HepG2 (cell line): ENCODE data around the gene SLC17A3. TPM values are rescaled to one million over a fixed set of nuclear protein-coding genes. Genes with fewer than 3 reads are reported as not detected.
A peak's percentile ranks its signal among the peaks of the same experiment; 100 is the strongest.

Experiments used
- ATAC-seq: fragments of 200-7000 bp; cut with Tn5 transposase; 3 replicates; pipeline ENCODE4 v1.9.1; 2020; ENCODE audit warnings: mild to moderate bottlenecking, moderate library complexity
- BruUV-seq: library from RNA; stranded (reverse); fragments of 400-500 nt; replicated peaks from 2 replicates; lab custom pipeline; 2021; lab: Mats Ljungman, UMichigan
- CTCF ChIA-PET: fragments of 300-600 bp; formaldehyde crosslinking; extraction: SDS; loops from one replicate; lab custom pipeline; 2021; ENCODE audit warnings: low total read pairs, inconsistent platforms, low intra/inter-chr PET ratio; lab: Yijun Ruan, JAX
- POLR2A ChIA-PET: fragments of 350-600 bp; sonication (Branson Sonifier 250); formaldehyde crosslinking; loops from one replicate; lab custom pipeline; 2020; ENCODE audit warnings: antibody characterized with exemption, inconsistent platforms; lab: Yijun Ruan, JAX
- DNase-seq: peaks from one replicate; pipeline ENCODE4 v3.0.0-alpha.2; 2015; ENCODE audit warnings: low spot score
- FAIRE-seq: peaks from 3 replicates; lab custom pipeline; 2011; peaks lifted over from hg19 to GRCh38; lab: Jason Lieb, UNC
- H2AFZ ChIP-seq: one replicate; pipeline ENCODE4 v1.6.1; 2011; ENCODE audit warnings: low read length, inconsistent platforms
- H3K27ac ChIP-seq: fragments of 300-600 bp; 3 replicates; pipeline ENCODE4 v1.8.0; 2011; ENCODE audit warnings: mixed run types, mild to moderate bottlenecking, mixed read lengths, low read length, inconsistent platforms; ENCODE audit not compliant: insufficient read depth; ENCODE audit errors: extremely low read length
- H3K27me3 ChIP-seq, 2 experiments: fragments of 200-600 bp in 1 of 2; 2 replicates in 1 of 2; 3 replicates in 1 of 2; pipeline versions ENCODE4 v1.6.0 to v1.8.0; 2011; ENCODE audit warnings: low read length in 2 of 2, mild to moderate bottlenecking in 2 of 2, moderate library complexity in 2 of 2, inconsistent platforms in 1 of 2; ENCODE audit not compliant: insufficient read depth in 2 of 2, control insufficient read depth in 1 of 2
- H3K36me3 ChIP-seq, 2 experiments: fragments of 200-600 bp in 1 of 2; replicated peaks in 1 of 2; 2 replicates in 1 of 2; 3 replicates in 1 of 2; pipeline versions ENCODE4 v1.5.1 to v1.8.0; 2011; ENCODE audit warnings: low read length in 2 of 2, inconsistent platforms in 1 of 2; ENCODE audit not compliant: insufficient read depth in 2 of 2, control insufficient read depth in 1 of 2
- H3K4me1 ChIP-seq: 2 replicates; pipeline ENCODE4 v1.5.1; 2012; ENCODE audit warnings: low read length, inconsistent platforms; ENCODE audit not compliant: insufficient read depth
- H3K4me2 ChIP-seq: 2 replicates; pipeline ENCODE4 v1.6.0; 2011; ENCODE audit warnings: low read depth, low read length, inconsistent platforms
- H3K4me3 ChIP-seq, 3 experiments: fragments of 200-600 bp in 1 of 3; sonication (generic), shearing (Covaris generic) in 1 of 3; replicated peaks in 1 of 3; 2 replicates each; pipeline ENCODE4 v1.5.1; 2011 to 2016; ENCODE audit warnings: low read length in 3 of 3, inconsistent platforms in 2 of 3, low read depth in 2 of 3, mild to moderate bottlenecking in 2 of 3, control low read depth in 1 of 3, mixed read lengths in 1 of 3; ENCODE audit not compliant: insufficient read depth in 1 of 3
- H3K79me2 ChIP-seq: one replicate; pipeline ENCODE4 v1.6.1; 2011; ENCODE audit warnings: low read length, inconsistent platforms; ENCODE audit not compliant: insufficient read depth
- H3K9ac ChIP-seq: 2 replicates; pipeline ENCODE4 v1.6.0; 2011; ENCODE audit warnings: mild to moderate bottlenecking, low read depth, low read length, inconsistent platforms; ENCODE audit not compliant: insufficient read depth
- H3K9me3 ChIP-seq: 2 replicates; pipeline ENCODE4 v1.5.1; 2012; ENCODE audit warnings: mild to moderate bottlenecking, low read length
- H4K20me1 ChIP-seq: 2 replicates; pipeline ENCODE4 v1.6.0; 2011; ENCODE audit warnings: inconsistent platforms, mild to moderate bottlenecking, low read length, moderate library complexity; ENCODE audit not compliant: insufficient read depth
- ATF3 ChIP-seq: sonication (generic); formaldehyde crosslinking; IDR thresholded peaks from 2 replicates; pipeline ENCODE4 v1.4.0; 2020; ENCODE audit warnings: missing genetic modification reagents
- CCDC6 ChIP-seq: sonication (generic); formaldehyde crosslinking; IDR thresholded peaks from 2 replicates; pipeline ENCODE4 v1.8.1; 2022; ENCODE audit warnings: mild to moderate bottlenecking, missing genetic modification reagents, moderate library complexity
- DNMT1 ChIP-seq: sonication (generic); formaldehyde crosslinking; IDR thresholded peaks from 2 replicates; pipeline ENCODE4 v1.5.1; 2020; ENCODE audit warnings: mild to moderate bottlenecking, missing genetic modification reagents
- ELF3 ChIP-seq: IDR thresholded peaks from 2 replicates; pipeline ENCODE4 v1.6.1; 2016; ENCODE audit warnings: missing genetic modification reagents, missing compliant biosample characterization
- FOXC1 ChIP-seq: sonication (generic); formaldehyde crosslinking; IDR thresholded peaks from 2 replicates; pipeline ENCODE4 v1.8.0; 2022; ENCODE audit warnings: mild to moderate bottlenecking, missing genetic modification reagents, borderline replicate concordance
- HBP1 ChIP-seq: IDR thresholded peaks from 2 replicates; pipeline ENCODE4 v1.6.1; 2016; ENCODE audit warnings: low read depth, control low read depth
- HNF4A ChIP-seq: sonication (generic); formaldehyde crosslinking; IDR thresholded peaks from 2 replicates; pipeline ENCODE4 v1.4.0; 2020; ENCODE audit warnings: missing genetic modification reagents
- HNF4G ChIP-seq, 2 experiments: sonication (generic) in 1 of 2; formaldehyde crosslinking in 1 of 2; IDR thresholded peaks; 2 replicates each; pipeline versions ENCODE4 v1.4.0 to v1.6.1; 2011 to 2020; ENCODE audit warnings: borderline replicate concordance in 2 of 2, low read depth in 2 of 2, mild to moderate bottlenecking in 2 of 2, low read length in 1 of 2, missing genetic modification reagents in 1 of 2, moderate library complexity in 1 of 2
- POLR2A ChIP-seq, 2 experiments: IDR thresholded peaks; 2 replicates each; pipeline ENCODE4 v1.6.1; 2011; ENCODE audit warnings: low read depth in 2 of 2, low read length in 2 of 2, mild to moderate bottlenecking in 1 of 2, moderate library complexity in 1 of 2; ENCODE audit not compliant: insufficient read depth in 1 of 2
- REL ChIP-seq: sonication (generic); formaldehyde crosslinking; conservative IDR thresholded peaks from 2 replicates; pipeline ENCODE4 v1.8.0; 2022; ENCODE audit warnings: mild to moderate bottlenecking, missing genetic modification reagents, moderate library complexity
- SAP130 ChIP-seq: IDR thresholded peaks from 2 replicates; pipeline ENCODE4 v1.6.1; 2016; ENCODE audit warnings: low read depth
- SIX4 ChIP-seq: sonication (generic); formaldehyde crosslinking; IDR thresholded peaks from 2 replicates; pipeline ENCODE4 v1.4.0; 2020; ENCODE audit warnings: missing genetic modification reagents
- SPEN ChIP-seq: sonication (generic); formaldehyde crosslinking; IDR thresholded peaks from 2 replicates; pipeline ENCODE4 v1.5.1; 2020; ENCODE audit warnings: low read depth, mild to moderate bottlenecking, missing genetic modification reagents
- ZBTB3 ChIP-seq: sonication (generic); formaldehyde crosslinking; IDR thresholded peaks from 2 replicates; pipeline ENCODE4 v1.4.0; 2020; ENCODE audit warnings: low read depth, mild to moderate bottlenecking, moderate library complexity, missing genetic modification reagents, borderline replicate concordance
- ZMAT5 ChIP-seq: sonication (generic); formaldehyde crosslinking; IDR thresholded peaks from 2 replicates; pipeline ENCODE4 v1.5.0; 2020; ENCODE audit warnings: mild to moderate bottlenecking, low read depth, missing genetic modification reagents, borderline replicate concordance
- ZNF335 ChIP-seq: sonication (generic); formaldehyde crosslinking; IDR thresholded peaks from 2 replicates; pipeline ENCODE4 v1.4.0; 2020; ENCODE audit warnings: missing genetic modification reagents
- ZNF484 ChIP-seq: sonication (generic); formaldehyde crosslinking; IDR thresholded peaks from 2 replicates; pipeline ENCODE4 v1.5.1; 2020; ENCODE audit warnings: mild to moderate bottlenecking, low read depth, missing genetic modification reagents, borderline replicate concordance
- ZNF503 ChIP-seq: sonication (generic); formaldehyde crosslinking; IDR thresholded peaks from 2 replicates; pipeline ENCODE4 v1.4.0; 2020; ENCODE audit warnings: missing genetic modification reagents
- ZNF7 ChIP-seq: IDR thresholded peaks from 2 replicates; pipeline ENCODE4 v1.6.1; 2016; ENCODE audit warnings: missing biosample characterization, missing genetic modification reagents
- ZNF710 ChIP-seq: sonication (generic); formaldehyde crosslinking; IDR thresholded peaks from 2 replicates; pipeline ENCODE4 v1.5.0; 2020; ENCODE audit warnings: mild to moderate bottlenecking, missing genetic modification reagents, borderline replicate concordance
- WGBS: methylation state at CpG from one replicate; pipeline ENCODE4 v1.1.6; 2017; ENCODE audit warnings: low lambda C conversion rate; 5-methylcytosine and 5-hydroxymethylcytosine counted together
- in situ Hi-C: cut with HindIII; loops from 2 replicates; pipeline ENCODE4 v1.10.0; 2017; ENCODE audit warnings: low pct_unique_long_range_greater_than_20kb; ENCODE audit not compliant: extremely low pct_ligation_motif_present
- intact Hi-C: fragments of 100-400 bp; cut with micrococcal nuclease; formaldehyde crosslinking; loops from one replicate; pipeline ENCODE4 v1.10.0; 2022; ENCODE audit not compliant: unreplicated experiment
- polyA plus RNA-seq, 8 experiments: library from polyadenylated mRNA; depleted of rRNA in 3 of 8; stranded (reverse) in 7 of 8; unstranded in 1 of 8; fragments of >200 nt; fragmentation: Illumina TruSeq in 4 of 8; extraction: Trizol in 4 of 8; gene quantifications; 2 replicates each; pipeline versions ENCODE4 v1.2.1 to v1.2.3, GENCODE V29; 2011 to 2016; ENCODE audit warnings: low read depth in 4 of 8, missing spikeins in 1 of 8, mixed read lengths in 1 of 8; ENCODE audit not compliant: insufficient read depth in 1 of 8
- total RNA-seq, 5 experiments: library from RNA; depleted of rRNA; stranded (reverse); fragments of >200 nt; fragmentation: Illumina TruSeq; extraction: Trizol; gene quantifications; 2 replicates each; pipeline ENCODE4 v1.2.3, GENCODE V29; 2016; ENCODE audit warnings: low read depth in 1 of 5

SLC17A3 gene
- total and polyA plus RNA-seq, 2 of the 13 experiments (the other 11 are each of a cell fraction or from before 2014, with no cell fraction given): 0.09 to 0.11 TPM

GRCh38 chr6:25880601-25881000, 6.6 kb upstream of the SLC17A3 start:
- Histone ChIP-seq H3K79me2 (no peaks in the 10 kb centered on the region), H3K27ac (no peak overlapping the region), H3K9me3 (no peaks in the 10 kb centered on the region), H4K20me1 (no peaks in the 10 kb centered on the region), H3K4me3 (no peak overlapping the region), H3K9ac (no peak overlapping the region), H2AFZ (no peak overlapping the region), H3K4me1 (peaks cover 32% of the 10 kb centered on the region), H3K27me3 (no peaks in the 10 kb centered on the region), H3K4me2 (no peak overlapping the region), H3K36me3 (no peaks in the 10 kb centered on the region)
- in situ Hi-C loops (loop anchor here (5.0 to 25.0 kb wide), 2 partner anchors 163 to 618 kb away; no protein-coding TSS in a partner anchor), intact Hi-C loops (no loop called here)
- DNase-seq (no peak), FAIRE-seq (no peak), ATAC-seq (peak; percentile 50; the same call in 1 of the 3 replicates)
- ChIA-PET POLR2A (no interaction called here), CTCF (no interaction called here)
- no TSS peak for BruUV-seq
- 42% methylated on average over 4 of the region's 4 CpGs for WGBS
- TF ChIP-seq FOXC1 (CRISPR knock-in tag) (no peak), REL (CRISPR knock-in tag) (no peak), ATF3 (CRISPR knock-in tag) (no peak), SAP130 (no peak), HNF4A (CRISPR knock-in tag) (peak; percentile 69), HNF4G (IDR thresholded peaks at IDR 0.05; ENCODE audit: borderline replicate concordance, low read depth, low read length) (peak; percentile 72), HNF4G (CRISPR knock-in tag; IDR thresholded peaks at IDR 0.05; ENCODE audit: borderline replicate concordance, low read depth) (no peak), ZMAT5 (no peak), ZNF335 (CRISPR knock-in tag) (no peak), DNMT1 (CRISPR knock-in tag) (no peak), HBP1 (no peak), SPEN (no peak), ZNF503 (CRISPR knock-in tag) (no peak), ELF3 (no peak), SIX4 (CRISPR knock-in tag) (no peak), ZNF7 (CRISPR knock-in tag) (no peak), ZNF710 (CRISPR knock-in tag) (no peak), CCDC6 (CRISPR knock-in tag) (no peak), ZNF484 (no peak), POLR2A (IDR thresholded peaks at IDR 0.05; ENCODE audit: insufficient read depth in 1 of 2, low read depth in 2 of 2, low read length in 2 of 2) (no peak), ZBTB3 (no peak)
